NCI-H446 (cell line): ENCODE measurements around the gene COPZ1.
"Not testable (repeated sequence)": the region's sequence is repeated elsewhere in the genome, so short reads cannot be mapped to it uniquely, and the experiment has no call there.

Experiments
- DNase-seq, 2 experiments: peaks; one replicate each; lab custom pipeline; 2025; lab: John Stamatoyannopoulos, UW

Gene COPZ1

DNA sequence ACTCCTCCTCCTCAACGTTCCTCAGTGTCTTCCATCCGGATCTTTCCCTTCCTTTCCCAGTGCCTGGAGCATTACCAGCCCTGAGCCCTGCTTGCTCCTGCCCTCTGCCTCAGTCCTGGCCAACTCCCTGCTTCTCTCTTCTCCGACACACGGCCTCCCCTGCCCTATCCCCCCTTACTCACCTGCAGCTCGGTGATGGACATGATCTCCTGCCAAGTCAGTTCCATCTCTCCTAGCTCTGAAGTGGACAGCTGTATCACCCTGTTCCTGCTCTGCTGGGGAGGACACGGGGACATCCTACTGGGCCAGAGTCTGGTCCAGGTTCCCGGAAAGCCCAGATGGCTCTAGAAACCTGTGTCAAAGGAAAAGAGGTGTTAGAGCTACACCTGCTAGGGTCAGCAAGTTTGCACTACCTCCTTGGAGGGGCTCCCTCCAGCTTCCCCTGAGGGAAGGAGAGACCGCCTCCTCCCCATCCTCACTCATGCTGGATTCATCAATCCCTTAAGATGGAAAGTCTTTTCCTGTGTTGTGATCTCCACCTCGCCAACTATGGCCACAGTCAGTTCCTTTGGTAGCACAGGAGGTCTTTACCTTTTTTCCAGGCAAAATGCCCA, 29.9 kb upstream of the COPZ1 start:
- DNase-seq: no peak

DNA sequence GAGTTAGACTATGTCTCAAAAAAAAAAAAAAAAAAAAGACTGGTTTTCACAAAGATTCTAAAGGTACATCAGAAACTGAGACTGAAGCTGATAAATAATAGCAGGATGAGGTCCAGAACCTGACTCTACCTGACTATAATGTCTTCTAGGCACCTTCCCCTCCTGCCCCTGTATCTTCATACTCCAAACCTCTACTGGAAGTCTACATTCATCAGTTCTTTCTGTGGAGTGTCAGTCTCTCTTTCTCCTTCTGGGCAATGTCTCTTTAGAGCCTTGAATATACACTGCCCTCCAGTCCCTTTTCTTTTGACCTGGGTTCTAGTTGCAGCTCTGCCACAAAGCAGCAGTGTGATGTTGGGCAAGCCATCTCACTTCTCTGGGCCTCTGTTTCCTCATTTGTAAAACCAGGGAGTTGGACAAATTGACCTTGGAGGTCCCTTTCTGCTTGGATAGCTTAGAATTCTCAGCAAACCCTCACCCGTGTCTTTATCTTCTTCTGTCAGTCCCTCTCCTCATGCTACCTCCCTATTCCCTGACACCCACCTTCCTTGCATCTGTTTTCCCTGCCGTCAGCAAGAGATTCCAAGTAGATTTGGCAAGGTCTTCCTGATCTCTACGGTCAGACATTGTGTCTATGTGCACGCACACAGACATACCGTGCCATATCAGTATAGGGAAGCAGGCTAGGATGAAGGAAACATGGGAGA, 28.4 kb upstream of the COPZ1 start:
- DNase-seq: no peak

DNA sequence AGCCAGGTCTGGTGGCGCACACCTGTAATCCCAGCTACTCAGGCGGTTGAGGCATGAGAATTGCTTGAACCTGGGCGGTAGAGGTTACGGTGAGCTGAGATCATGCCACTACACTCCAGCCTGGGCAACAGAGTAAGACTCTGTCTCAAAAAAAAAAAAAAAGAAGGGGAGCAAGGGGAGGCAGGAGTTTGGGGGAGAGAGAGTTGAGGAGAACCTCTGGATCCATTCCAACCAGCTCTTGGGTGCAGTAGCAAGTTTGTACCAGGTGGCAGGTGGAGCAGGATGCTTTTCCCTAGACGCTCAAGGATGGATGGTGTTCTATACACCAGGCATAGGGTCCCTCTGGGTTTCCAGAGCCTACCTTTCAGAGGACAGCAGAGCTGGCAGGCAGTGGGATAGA, 26.0 kb upstream of the COPZ1 start:
- no peak for DNase-seq

DNA sequence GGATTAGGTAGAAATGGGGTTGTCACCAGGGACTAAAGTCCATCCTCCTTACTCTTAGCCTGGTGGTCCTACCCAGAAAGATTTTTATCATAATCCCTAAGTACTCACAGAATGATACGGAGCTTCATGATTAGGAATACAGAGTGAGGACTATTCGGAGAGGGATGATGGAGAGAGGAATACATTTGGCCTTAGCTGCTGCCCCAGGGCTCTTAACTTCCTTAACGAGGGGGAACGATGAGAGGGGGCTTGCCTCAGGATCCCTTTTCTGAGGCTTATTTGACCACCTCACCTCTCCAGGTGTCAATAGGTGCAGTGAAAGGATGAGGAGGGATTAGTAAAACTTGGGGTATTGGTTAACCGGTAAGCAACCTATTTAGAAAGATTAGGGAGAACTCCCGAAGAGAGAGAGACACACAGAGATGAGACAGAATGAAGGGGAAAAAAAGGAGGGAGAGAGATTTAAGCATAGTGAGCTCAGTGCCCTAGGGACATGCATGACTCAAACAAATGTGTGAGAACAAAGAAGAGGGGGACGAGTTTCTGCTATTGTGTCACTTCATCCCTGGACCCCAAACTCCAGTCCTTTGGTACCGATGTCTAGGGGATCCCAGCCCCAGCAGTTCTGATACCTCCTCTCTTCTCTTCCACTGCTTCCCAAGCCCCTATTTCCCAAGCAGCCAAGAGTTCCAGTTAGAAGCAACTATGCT, 25.3 kb upstream of the COPZ1 start:
- DNase-seq: no peak

DNA sequence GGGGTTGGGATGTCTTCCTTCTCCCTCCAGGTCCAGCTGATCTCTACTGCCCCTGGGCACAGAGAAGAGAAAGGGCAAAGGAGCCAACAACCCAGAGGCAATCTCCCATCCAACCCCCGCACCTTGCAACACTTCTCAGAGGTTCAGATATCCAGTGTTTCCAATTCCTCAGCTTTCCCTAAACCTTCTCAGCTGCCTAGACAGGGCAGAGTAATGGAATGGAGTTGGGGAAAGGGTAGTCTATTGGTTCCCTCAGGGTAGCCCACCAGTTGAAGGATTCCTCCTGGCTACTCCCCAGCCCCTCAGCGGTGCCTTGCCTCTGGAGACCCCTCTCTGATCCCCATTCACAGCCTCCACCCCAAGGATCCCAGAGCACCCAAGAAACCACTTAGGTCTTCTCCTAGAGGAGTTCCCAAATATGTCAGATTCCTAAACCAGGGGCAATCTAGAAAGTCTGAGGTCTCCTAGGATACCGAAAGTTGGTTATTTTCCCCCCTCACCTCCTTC, 24.7 kb upstream of the COPZ1 start:
- no peak for DNase-seq

DNA sequence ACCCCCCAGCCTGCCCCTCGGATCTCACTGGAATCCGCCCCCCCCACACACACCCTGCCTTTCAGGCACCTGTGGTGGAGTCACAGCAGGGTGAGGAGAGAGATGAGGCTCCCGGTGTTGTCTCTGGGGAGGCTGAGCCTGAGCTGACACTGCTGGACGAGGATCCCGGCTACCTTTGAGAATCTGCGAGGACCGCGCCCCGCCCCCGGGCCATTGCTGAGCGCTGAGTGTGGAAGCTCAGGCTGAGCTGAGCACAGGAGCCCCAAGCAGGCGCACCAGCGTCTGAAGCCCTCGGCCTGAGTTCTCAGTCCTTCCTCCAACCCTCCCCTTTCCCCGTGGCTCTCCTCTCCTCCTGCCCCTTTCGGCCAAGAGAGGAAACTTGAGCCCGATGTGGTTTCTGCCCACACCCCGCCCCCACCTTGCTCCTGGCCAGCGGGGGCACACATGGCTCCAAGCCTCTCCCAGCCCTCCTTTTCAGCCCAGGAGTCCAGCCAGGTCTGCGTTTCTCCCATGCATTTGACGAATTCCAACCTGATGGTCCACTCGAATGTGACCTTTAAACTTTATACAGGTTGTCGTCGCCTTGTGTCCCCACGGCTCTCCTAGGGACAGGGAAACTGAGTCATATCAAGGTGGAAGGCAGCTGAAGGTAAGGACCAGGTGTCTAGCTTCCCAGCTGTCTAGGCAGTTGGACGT, 24.1 kb upstream of the COPZ1 start, which contains the start of gene NFE2:
Gene NFE2, minus strand, starts transcription at position 284 of the 696 bp plus-strand sequence. CDS start 5,767 bp downstream, outside the sequence.
- DNase-seq: no peak

DNA sequence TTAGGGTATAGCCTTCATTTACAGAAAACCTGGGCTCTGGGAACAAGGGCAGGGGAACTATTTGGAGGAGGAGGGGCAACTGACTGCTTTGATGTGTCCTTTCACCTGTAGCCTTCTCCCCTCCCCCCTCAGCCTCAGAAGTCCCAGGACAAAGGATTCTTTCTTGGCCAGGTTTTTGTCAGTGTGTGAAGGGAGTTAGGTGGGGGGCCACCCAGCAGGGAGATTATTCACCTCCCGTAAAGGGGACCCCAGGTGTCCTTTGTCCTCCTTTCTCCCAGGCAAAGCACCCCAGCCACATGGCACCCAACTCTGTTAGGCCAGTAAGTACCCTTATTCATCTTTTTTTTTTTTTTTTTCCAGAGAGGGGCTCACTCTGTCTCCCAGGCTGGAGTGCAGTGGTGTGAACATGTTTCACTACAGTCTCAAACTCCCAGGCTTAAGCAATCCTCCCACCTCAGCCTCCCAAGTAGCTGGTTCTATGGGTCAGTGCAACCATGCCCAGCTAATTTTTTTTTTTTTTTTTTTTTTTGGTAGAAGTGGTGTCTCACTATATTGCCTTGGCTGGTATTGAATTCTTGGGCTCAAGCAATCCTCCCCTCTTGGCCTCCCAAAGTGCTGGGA, 23.4 kb upstream of the COPZ1 start:
- DNase-seq: no peak

DNA sequence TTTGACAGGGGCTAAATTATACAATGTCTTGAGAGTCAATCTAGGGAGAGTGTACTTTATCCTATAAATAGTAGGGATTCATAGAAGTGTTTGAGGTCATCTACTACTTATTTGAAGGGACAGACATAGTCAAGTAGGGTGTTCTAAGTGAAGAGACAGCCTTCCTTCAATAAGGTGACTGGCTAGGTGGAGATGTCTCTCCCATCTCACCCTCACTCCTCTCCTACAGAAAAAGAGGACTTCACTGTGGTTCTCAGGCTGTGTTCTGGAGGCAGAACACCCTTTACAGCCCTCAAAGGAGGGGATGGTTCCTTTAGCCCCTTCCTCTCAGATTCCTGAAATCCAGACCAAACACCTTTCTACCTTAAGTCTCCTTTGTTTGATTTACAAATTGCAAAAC, 21.3 kb upstream of the COPZ1 start:
- no peak for DNase-seq

DNA sequence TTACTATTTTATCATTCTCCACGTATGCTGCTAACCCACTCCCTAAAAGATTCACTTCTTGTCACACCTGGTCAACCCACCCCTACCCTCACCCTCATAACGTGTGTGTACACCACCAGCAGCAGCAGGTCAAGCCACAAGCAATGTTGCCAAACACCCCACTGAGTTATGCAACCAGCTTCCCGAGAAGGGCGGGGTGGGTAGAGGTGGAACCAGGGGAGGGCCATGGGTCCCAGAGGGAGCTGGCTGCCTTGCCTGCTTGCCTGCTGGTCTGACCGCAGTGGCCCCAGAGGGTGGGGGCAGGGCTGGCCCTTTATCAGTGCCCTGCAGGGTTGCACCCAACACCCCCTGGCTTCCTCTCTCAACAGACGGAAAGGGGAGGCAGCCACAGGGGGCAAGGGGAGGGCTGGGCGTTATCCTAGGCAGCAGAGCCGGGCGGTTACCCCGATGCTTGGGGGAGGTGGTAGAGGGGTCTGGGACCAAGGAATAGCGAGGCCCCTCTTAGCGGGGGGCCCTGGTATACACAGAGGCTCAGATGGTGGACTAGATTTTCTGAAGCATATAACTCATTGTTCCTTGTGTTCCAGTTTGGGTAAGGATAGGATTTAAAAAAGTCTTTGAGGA, 20.6 kb upstream of the COPZ1 start:
- DNase-seq: no peak

DNA sequence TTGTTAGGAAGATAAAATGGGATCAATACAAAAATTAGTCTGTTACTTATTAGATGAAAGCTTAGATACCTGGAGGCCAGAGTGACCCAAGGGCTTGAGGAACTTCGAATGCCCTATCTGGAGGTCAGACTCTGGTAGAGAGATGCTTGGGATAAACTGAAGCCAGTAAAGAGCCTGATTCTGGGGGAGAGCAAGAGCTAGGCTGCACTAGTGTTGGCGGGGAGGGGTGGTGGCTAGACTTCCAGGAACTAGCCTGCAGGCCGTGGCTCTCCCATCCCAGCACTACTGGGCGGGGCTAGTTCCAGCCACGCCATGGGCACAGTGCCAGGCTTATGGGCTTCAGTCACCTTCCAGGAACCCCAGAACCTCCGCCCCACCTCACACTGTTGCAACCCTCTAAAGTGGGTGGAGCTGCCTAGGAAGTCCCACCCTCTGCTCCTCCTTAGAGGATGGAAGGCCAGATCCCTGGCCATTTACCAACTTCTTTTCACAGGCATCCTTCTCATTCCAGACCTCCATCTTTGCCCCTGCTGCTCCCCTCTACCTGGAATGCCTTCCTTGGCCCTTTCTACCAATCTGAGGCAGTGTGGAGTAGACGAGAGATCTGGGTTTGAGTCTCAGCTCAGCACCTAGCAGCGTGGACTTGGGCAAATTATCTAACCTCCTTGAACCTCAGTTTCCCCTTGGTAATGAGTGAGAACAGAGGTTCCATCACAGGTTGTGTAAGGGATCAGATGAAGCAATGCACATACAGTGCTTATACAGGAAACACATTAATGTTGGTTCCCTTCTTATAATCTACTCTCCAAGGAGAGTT, 17.8 kb upstream of the COPZ1 start:
- no peak for DNase-seq

DNA sequence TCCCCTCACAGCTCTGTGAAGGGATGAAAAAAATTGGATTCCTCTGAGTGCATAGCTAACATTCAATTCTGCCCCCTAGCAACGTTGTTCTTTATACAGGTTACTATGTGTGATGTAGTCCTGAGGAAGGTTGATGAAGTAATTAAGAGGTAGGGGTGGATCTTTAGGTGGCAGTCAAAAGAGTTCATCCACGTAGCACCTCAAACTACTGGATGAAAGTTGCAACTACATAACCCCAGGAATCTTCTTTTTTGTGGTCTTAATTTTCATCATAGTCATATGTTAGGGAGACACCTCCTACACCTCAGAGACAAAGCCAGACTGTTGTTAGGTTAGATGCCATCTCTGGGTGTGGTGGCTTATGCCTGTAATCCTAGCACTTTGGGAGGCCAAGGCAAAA, 13.9 kb upstream of the COPZ1 start:
- no peak for DNase-seq

DNA sequence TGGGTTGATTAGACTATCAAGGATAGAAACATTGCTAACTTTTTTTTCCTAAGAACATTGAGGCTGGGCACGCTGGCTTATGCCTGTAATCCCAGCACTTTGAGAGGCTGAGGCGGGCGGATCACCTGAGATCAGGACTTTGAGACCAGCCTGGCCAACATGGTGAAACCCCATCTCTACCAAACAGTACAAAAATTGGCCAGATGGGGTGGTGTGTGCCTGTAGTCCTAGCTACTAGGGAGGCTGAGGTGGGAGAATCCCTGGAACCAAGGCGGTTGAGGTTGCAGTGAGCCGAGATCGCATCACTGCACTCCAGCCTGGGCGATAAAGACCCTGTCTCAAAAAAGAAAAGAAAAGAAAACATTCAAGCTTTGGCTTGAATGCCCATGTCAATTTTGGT, 12.6 kb upstream of the COPZ1 start:
- not testable (repeated sequence) for DNase-seq

DNA sequence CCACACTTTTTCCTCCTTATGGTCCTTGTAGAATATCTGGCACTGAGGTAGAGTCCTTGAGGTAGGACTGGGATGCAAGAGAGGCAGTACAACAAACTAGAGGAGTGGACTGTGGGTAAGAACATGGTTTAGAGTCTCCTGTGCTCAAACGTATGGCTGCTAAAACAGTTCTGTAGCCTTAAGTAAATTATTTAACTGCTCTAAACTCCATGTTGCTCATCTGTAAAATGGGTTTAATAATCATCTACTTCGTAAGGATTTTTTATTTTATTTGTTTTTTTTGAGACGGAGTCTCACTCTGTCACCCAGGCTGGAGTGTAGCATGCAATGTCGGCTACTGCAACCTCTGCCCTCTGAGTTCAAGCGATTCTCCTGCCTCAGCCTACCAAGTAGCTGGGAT, 3.6 kb upstream of the COPZ1 start:
- DNase-seq: no peak

DNA sequence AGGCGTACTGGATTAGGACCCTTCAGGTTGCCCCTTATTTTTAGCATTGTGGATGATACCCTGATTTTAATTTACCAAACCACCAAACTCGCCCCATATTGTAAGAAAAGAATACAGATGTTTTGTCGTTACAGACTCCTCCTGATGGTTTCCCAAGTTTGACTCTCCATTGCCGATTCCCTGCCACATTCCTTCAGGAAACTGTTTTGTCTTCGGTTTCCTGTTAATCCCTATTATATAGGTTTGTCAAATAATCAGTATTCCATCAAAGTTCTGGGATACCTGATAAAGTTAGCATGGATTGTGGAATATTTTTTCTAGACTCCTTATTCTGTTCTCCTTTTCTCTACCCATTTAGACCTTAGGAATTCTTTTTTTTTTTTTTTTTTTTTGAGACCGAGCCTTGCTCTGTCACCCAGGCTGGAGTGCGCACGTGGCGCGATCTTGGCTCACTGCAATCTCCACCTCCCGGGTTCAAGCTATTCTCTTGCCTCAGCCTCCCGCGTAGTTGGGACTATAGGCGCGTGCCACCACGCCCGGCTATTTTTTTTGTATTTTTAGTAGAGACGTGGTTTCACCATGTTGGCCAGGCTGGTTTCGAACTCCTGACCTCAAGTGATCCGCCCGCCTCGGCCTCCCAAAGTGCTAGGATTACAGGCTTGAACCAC, 645 bp downstream of the COPZ1 start:
- not testable (repeated sequence) for DNase-seq

DNA sequence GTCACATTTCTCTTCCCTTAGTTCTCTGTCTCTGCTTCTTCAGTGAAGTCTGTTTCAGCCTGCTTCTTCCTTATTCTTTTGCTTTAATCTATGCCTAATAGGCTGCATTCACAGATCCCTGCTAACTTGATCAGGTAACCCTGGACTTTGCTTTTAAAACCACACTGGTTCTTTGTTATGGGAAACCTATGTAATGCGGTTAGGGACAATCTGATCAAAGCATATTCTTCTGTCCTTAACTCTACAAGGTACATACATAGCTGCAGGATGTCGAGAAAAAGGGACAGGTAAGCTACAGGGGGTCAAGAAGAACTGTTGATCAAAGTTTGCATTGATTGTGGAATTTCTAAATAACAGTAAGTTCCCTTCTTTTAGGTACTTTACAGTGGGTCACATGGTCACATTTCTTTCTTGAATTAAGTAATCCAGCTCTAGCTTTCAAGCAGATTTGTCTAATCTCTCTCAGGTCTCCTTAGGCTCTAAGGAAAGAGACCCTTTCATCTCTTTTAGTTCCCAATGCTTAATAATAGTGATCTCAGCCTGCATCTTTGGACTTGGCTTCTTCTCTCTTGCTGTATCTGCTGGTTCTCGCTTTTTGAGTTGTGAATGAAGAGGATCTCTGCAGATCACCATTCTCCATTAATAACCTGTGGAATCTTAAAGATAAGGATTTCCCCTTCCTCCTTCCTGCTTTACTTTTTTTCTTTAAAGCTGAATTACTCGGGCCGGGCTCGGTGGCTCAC, 3.8 kb downstream of the COPZ1 start:
- DNase-seq: no peak

DNA sequence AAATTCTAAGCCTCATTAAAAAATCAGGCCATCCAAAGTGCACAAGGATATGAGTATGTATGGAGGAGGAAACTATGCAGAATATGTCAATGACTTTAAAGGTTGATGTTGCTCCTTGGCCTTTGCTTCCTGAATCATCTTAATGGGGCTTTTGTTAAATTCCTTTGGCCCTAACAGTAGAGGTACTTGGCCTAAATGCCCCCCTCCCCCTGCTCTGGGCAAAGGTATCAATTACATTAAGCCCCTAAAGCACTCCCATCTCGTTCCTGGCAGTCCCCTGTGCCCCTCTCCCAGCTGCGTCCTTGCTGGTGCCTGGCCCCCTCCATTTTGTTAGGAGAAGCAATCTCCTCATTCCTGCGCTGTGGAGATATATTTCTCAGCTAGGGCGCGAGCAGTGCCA, 4.8 kb downstream of the COPZ1 start:
- DNase-seq: no peak

DNA sequence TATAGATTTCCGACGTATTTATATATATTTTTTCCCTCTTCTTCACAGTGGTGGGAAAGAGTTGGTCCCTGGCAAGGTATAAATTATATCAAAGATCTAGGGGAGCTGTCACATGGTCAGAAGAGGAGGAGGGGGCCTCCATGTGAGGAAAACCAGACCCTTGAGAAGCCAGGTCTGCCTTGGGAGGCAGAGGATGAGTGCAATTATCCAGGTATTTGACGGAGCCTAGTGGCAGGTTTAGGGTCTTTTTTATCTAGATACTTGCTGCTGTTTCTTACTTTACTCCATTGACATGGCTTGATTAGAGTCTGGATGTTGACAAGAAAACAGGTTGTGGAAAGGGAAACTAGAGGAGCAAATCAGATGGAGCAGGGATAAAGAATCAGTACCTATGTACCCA, 5.5 kb downstream of the COPZ1 start:
- DNase-seq: no peak

DNA sequence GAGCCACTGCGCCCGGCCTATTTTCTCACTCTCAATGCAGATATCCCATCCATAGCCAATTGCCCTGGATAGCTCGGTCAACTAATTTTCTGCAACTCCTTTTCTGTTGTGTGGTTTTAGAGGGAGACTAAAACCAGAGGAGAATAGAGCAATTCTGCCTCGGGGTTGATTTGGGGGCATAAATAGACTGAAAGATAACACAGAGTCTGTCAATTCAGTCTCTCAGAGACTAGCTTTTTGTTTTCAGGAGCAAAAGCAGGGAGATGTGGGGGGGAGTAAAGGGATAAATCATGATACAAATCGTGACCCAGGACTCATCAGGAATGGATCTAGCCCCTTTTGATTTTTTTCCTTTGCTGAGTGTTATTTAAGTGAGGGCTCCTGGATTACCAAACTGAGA, 6.5 kb downstream of the COPZ1 start:
- no peak for DNase-seq

DNA sequence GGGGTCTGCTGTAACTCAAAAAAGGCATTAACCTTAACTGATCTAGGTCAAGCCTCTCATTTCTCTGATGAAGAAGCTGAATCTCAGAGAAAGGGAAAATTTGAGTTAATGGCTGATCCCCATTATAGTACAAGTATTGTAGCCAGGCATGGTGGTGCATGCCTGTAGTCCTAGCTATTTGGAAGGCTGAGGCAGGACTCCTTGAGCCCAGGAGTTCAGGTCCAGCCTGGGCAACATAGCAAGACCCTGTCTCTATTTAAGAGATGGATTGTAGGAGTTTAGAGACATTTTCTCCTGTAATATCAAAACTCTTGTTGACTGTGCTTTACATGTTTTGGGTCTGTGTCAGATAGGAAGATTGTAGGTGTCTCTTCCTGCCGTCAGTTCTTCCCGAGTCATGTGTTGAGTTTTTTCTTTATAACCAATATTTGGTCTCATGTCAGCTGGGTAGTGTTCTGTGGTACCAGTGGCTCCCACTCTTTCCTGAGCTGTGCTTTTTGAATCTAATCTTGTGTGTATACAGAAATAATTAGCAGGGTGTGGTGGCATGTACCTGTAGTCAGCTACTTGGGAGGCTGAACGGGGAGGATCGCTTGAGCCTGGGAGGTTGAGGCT, 8.6 kb downstream of the COPZ1 start:
- DNase-seq: no peak
